Stimulated activated CD8-positive, alpha-beta memory T cell treated with anti-CD3 and anti-CD28 coated beads, Interleukin-4, amount 100 ng/mL, for 1 hour (primary cell): ENCODE measurements around the gene HDAC8.
"Not testable (repeated sequence)": the region's sequence is repeated elsewhere in the genome, so short reads cannot be mapped to it uniquely, and the experiment has no call there.

Experiments
- DNase-seq, 2 donors: peaks; one replicate each; pipeline ENCODE4 v3.0.0-alpha.2; 2020; ENCODE audit warnings: low read depth in 2 of 2, low spot score in 1 of 2

HDAC8 gene

GRCh38 chrX:72572248-72573157 lies at the start of gene HDAC8:
Gene HDAC8, minus strand, starts transcription at chrX:72572843. Its CDS starts 82 bp downstream, at chrX:72572761.
- DNase-seq: peak in 1 of 2 donors; percentile 3

- no peak for DNase-seq
These were observed 49.2 kb upstream of the HDAC8 start for GRCh38 chrX:72621625-72622485.

GRCh38 chrX:72621163-72621562 lies 48.5 kb upstream of the HDAC8 start:
- no peak for DNase-seq

GRCh38 chrX:72620550-72621145 lies 48.0 kb upstream of the HDAC8 start:
- DNase-seq: no peak

- DNase-seq: no peak
These were observed 36.7 kb upstream of the HDAC8 start for GRCh38 chrX:72609313-72609712.

GRCh38 chrX:72604705-72605104 lies 32.1 kb upstream of the HDAC8 start:
- no peak for DNase-seq

- DNase-seq: no peak
These were observed 31.5 kb upstream of the HDAC8 start for GRCh38 chrX:72604112-72604511.

- DNase-seq: not testable (repeated sequence)
These were observed 18.4 kb upstream of the HDAC8 start for GRCh38 chrX:72591038-72591437.

- DNase-seq: no peak
These were observed 11.5 kb upstream of the HDAC8 start for GRCh38 chrX:72584163-72584562.

- DNase-seq: no peak
These were observed 3.7 kb upstream of the HDAC8 start for GRCh38 chrX:72576141-72576894.

GRCh38 chrX:72573158-72573511 lies 492 bp upstream of the HDAC8 start:
- no peak for DNase-seq

GRCh38 chrX:72569786-72570185 lies 2.9 kb downstream of the HDAC8 start:
- DNase-seq: no peak

GRCh38 chrX:72568406-72569092 lies 4.1 kb downstream of the HDAC8 start:
- no peak for DNase-seq

GRCh38 chrX:72566448-72566847 lies 6.2 kb downstream of the HDAC8 start:
- no peak for DNase-seq

- DNase-seq: not testable (repeated sequence)
These were observed 13.0 kb downstream of the HDAC8 start for GRCh38 chrX:72559655-72560054.

GRCh38 chrX:72554448-72555140 lies 18.0 kb downstream of the HDAC8 start:
- DNase-seq: no peak

- DNase-seq: not testable (repeated sequence)
These were observed 20.2 kb downstream of the HDAC8 start for GRCh38 chrX:72552443-72552842.

GRCh38 chrX:72545990-72546389 lies 26.7 kb downstream of the HDAC8 start:
- DNase-seq: no peak

- DNase-seq: no peak
These were observed 32.3 kb downstream of the HDAC8 start for GRCh38 chrX:72540318-72540717.

GRCh38 chrX:72539822-72540221 lies 32.8 kb downstream of the HDAC8 start:
- DNase-seq: no peak
